Stimulated activated effector memory CD8-positive, alpha-beta T cell treated with anti-CD3 and anti-CD28 coated beads, Interleukin-12 subunit alpha, Interleukin-12 subunit beta, amount 100 ng/mL, for 72 hours (primary cell): ENCODE data around the gene AMFR.

Experiments used
- ATAC-seq: fragments of 150-1000 bp; cut with Tn5 transposase; 2 replicates; pipeline ENCODE4 v1.10.0; 2021
- DNase-seq, 2 donors: peaks; one replicate each; pipeline ENCODE4 v3.0.0; 2021 to 2022; ENCODE audit warnings: low spot score in 2 of 2
- H3K27ac Mint-ChIP-seq: one replicate; pipeline ENCODE4 v1.8.0; 2022; ENCODE audit warnings: mild to moderate bottlenecking, mixed read lengths
- H3K36me3 Mint-ChIP-seq: one replicate; pipeline ENCODE4 v1.8.0; 2022; ENCODE audit warnings: mild to moderate bottlenecking, mixed read lengths
- H3K4me1 Mint-ChIP-seq: one replicate; pipeline ENCODE4 v1.8.0; 2022; ENCODE audit warnings: mixed read lengths
- H3K4me3 Mint-ChIP-seq: one replicate; pipeline ENCODE4 v1.8.0; 2022; ENCODE audit warnings: mild to moderate bottlenecking, mixed read lengths
- H3K9me3 Mint-ChIP-seq: one replicate; pipeline ENCODE4 v1.8.0; 2022; ENCODE audit warnings: mixed read lengths

Gene AMFR

GRCh38 chr16:56353054-56353921 is 72.1 kb downstream of the AMFR start:
- Mint-ChIP-seq H3K4me1 (peaks cover 25% of the 10 kb centered on the region), H3K9me3 (no peaks in the 10 kb centered on the region), H3K4me3 (no peak overlapping the region), H3K36me3 (peaks cover 10% of the 10 kb centered on the region), H3K27ac (no peak overlapping the region)
- ATAC-seq (no peak), DNase-seq (no peak)

DNA sequence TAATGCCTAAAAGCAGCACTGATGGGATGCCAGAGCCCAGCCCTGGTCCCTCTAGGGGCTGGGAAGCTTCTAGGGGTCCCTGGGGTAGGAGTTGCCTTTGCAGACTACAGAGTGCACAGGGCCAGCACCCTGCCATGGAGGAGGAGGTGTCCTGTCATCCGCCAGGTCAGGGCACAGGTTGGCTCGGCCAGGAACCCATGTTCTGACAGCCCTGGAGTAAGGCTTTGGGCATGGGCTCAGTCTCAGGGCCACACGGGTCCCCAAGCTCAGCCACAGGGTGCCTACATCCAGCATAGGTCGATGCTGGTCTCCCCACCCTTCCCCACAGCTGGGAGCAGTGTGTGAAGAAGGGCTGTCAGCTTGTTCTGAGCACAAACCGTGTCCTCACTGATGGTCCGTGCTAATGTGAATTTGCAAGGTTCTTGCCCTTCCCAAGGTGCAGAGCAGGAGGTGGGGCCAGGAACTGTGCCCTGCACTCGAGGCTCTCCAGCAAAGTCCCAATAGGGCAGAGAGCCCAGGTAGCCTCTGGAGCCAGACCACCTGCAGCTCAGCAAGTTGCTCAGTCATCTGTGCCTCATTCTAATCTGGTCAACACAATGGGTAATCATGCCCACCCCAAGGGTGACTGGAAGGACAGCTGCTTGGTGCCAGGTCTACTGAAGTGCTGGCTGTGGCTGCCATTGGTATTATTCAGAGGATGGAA is 72.8 kb downstream of the AMFR start:
- Mint-ChIP-seq H3K4me1 (peaks cover 17% of the 10 kb centered on the region), H3K27ac (no peak overlapping the region), H3K9me3 (no peaks in the 10 kb centered on the region), H3K4me3 (no peak overlapping the region), H3K36me3 (peaks cover 10% of the 10 kb centered on the region)
- ATAC-seq (no peak), DNase-seq (no peak)

DNA sequence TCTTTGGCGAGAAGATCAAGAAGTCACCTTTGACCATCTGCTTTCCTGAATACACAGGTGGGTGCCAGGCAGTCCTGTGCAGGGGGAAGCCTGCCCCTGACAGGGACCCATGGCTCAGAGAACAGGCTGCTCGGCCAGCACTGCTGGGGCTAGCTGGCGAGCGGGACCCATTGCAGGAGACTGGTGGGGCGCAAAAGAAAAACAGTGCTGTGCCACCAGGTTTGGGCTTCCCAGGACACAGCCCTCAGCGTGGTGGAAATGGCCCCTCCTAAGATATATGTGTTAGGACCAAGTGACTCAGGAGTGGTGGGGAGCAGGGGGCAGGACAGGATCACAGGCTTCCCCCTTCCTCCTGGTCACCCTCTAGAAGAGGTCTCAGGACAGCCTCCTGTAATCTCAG is 73.9 kb downstream of the AMFR start:
- DNase-seq (no peak), ATAC-seq (no peak)
- Mint-ChIP-seq H3K9me3 (no peaks in the 10 kb centered on the region), H3K27ac (no peak overlapping the region), H3K4me3 (no peak overlapping the region), H3K36me3 (peaks cover 3% of the 10 kb centered on the region), H3K4me1 (peaks cover 7% of the 10 kb centered on the region)

DNA sequence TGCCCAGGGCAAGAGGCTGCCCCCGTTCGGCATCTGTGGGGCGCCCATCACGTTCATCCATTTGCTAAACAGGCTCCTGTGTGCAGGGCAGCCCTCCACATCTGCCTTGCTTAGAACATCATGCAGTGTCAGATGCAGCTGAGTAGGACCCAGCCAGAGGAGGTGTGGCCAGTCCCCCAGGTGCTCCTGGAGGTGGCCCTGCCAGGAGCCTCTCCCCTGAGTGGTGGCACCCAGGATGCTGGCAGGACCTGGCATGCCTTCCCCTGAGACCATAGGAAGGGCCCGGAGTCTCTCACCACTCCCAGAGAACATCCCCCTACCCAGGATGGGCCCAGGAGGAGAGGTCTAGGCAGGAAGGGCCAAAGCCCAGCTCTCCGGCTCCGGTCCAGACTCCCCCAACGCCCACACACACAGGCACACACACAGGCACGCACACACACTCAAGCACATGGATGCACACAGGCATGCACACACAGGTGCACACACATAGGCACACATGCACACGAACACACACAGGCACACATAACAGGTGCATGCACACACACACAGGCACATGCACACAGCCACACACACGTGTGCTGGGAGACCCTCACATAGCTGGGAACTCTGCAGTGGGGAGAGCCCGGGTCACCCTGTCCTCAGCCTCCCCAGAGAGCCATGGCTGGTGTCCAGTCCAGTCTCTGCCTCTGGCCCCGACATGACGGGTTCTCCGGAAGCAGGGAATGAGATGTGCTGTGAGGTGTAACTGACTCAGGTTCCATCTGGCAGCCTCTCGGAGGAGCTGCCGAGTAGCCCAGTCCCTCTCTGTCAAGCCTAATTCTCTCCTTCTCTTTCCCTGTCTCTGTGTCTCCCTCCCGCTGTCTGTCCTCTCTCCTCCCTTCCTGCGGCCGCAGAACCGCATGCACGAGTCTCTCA is 74.6 kb downstream of the AMFR start:
- Mint-ChIP-seq H3K27ac (no peak overlapping the region), H3K4me1 (no peaks in the 10 kb centered on the region), H3K36me3 (no peaks in the 10 kb centered on the region), H3K4me3 (no peak overlapping the region), H3K9me3 (no peaks in the 10 kb centered on the region)
- ATAC-seq (no peak), DNase-seq (no peak)

DNA sequence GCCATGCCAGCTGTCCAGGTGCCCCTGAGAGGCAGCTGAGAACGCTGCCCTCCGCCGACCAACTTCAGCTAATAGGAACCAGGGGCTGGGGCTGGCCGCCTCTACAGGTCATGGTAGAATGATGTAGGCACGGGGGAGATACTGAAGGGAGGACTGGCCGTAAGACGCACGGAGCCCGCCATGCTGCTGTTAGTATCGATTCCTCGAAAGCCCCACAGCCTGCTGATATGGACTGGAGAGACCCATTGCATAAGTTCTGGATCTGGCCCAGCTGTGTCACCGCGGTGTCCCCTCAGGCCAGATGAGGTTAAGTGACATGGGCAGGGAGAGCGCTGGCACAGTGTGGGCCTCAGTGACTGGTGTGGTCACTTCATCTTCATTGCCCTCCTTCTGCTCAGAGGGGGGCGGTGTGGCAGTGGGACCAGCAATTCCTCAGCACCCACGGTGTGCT is 75.6 kb downstream of the AMFR start:
- no peaks in the 10 kb centered on the region for H3K36me3 Mint-ChIP-seq
- no peaks in the 10 kb centered on the region for H3K4me1 Mint-ChIP-seq
- no peak overlapping the region for H3K4me3 Mint-ChIP-seq
- DNase-seq = no peak
- no peak overlapping the region for H3K27ac Mint-ChIP-seq
- H3K9me3 Mint-ChIP-seq = no peaks in the 10 kb centered on the region
- no peak for ATAC-seq

- Mint-ChIP-seq H3K4me3 (no peak overlapping the region), H3K9me3 (no peaks in the 10 kb centered on the region), H3K27ac (no peak overlapping the region), H3K4me1 (no peaks in the 10 kb centered on the region), H3K36me3 (no peaks in the 10 kb centered on the region)
- ATAC-seq (no peak), DNase-seq (no peak)
Observed at GRCh38 chr16:56349086-56349415, 76.3 kb downstream of the AMFR start.

DNA sequence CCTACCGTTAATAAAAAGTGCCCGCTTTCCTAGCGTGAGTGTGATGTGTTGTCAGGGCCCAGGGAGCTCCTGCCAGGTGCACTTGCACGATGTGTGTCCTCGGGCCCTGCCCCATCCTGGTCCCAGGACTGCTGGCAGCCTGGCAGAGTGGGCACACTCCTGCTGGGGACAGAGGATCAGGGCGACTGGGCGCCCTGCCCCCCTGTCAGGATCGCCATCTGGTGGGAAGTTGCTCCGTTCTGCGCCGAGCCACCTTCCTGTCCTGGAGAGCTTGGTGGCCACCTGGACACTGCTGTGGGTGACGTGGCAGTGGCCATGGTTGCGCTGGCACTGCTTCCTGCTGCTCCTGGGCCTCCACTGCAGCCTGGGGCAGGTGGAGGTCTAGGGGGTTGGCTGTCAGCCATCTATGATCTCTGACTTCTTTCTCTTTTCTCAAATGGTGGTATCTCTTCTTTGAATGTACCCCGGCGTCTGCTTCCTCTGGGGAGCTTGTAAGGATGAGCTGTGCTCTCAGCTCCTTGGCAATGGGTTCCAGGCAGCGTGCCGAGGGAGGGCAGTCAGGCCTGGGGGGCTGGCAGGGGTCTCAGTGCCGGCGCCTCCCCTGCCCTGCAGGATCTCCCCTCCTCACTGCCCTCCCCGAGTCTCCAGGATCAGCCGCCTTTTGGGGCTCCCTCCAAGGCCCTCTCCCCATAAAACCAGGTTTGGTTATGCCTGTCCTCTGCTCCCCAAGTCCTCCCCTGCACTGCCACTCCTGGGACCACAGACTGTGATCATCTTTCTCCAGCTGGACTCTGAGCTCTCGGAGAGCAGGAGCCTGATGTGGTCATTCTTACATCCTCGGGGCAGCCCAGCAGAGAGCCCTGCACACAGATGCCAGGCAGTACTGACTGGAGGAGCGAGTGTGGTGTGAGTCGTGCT is 76.9 kb downstream of the AMFR start:
- H3K4me3 Mint-ChIP-seq = no peak overlapping the region
- no peak overlapping the region for H3K27ac Mint-ChIP-seq
- no peaks in the 10 kb centered on the region for H3K4me1 Mint-ChIP-seq
- no peak for DNase-seq
- ATAC-seq = no peak
- H3K9me3 Mint-ChIP-seq = no peaks in the 10 kb centered on the region
- no peaks in the 10 kb centered on the region for H3K36me3 Mint-ChIP-seq

- DNase-seq = no peak
- ATAC-seq = no peak
- no peaks in the 10 kb centered on the region for H3K36me3 Mint-ChIP-seq
- H3K4me1 Mint-ChIP-seq = no peaks in the 10 kb centered on the region
- H3K4me3 Mint-ChIP-seq = no peak overlapping the region
- H3K27ac Mint-ChIP-seq = no peak overlapping the region
- H3K9me3 Mint-ChIP-seq = no peaks in the 10 kb centered on the region
Observed at GRCh38 chr16:56347670-56348069, 77.7 kb downstream of the AMFR start.

DNA sequence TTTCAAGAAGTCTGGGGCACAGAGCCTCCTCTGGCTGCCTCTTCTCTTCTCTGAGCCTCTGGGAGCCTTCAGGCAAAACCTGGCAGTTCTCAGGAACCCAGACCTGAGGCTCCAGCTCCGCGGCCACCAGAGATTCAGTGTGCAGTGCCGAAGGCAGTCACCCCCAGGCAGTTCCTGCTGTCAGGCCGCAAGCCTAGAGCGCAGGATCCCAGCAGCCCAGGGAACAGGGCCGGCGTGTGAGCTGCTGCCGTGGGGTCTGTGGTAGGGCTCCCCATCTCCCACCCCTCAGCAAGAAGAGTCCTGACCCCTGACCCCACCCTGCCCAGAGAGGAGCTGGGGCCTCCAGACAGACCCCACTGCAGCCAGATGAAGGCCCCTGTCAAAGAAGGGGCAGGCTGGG is 78.2 kb downstream of the AMFR start:
- DNase-seq (no peak), ATAC-seq (no peak)
- no peaks in the 10 kb centered on the region for H3K4me1 Mint-ChIP-seq
- no peak overlapping the region for H3K27ac Mint-ChIP-seq
- no peaks in the 10 kb centered on the region for H3K9me3 Mint-ChIP-seq
- no peaks in the 10 kb centered on the region for H3K36me3 Mint-ChIP-seq
- H3K4me3 Mint-ChIP-seq = no peak overlapping the region

GRCh38 chr16:56346131-56346890 is 79.0 kb downstream of the AMFR start:
- no peaks in the 10 kb centered on the region for H3K9me3 Mint-ChIP-seq
- no peak overlapping the region for H3K4me3 Mint-ChIP-seq
- H3K36me3 Mint-ChIP-seq = no peaks in the 10 kb centered on the region
- DNase-seq (no peak), ATAC-seq (no peak)
- no peaks in the 10 kb centered on the region for H3K4me1 Mint-ChIP-seq
- H3K27ac Mint-ChIP-seq = no peak overlapping the region

- Mint-ChIP-seq H3K4me3 (no peak overlapping the region), H3K27ac (no peak overlapping the region), H3K4me1 (no peaks in the 10 kb centered on the region), H3K9me3 (no peaks in the 10 kb centered on the region), H3K36me3 (no peaks in the 10 kb centered on the region)
- no peak for ATAC-seq
- no peak for DNase-seq
Observed at GRCh38 chr16:56345406-56346050, 79.8 kb downstream of the AMFR start.

GRCh38 chr16:56344518-56345405 is 80.6 kb downstream of the AMFR start:
- H3K9me3 Mint-ChIP-seq = no peaks in the 10 kb centered on the region
- DNase-seq = no peak
- no peaks in the 10 kb centered on the region for H3K36me3 Mint-ChIP-seq
- no peak overlapping the region for H3K4me3 Mint-ChIP-seq
- no peaks in the 10 kb centered on the region for H3K4me1 Mint-ChIP-seq
- ATAC-seq = no peak
- no peak overlapping the region for H3K27ac Mint-ChIP-seq
